GM18520 (cell line): ENCODE results near the gene WSB1.
A peak's percentile ranks its signal among the peaks of the same experiment; 100 is the strongest.
"Not testable (repeated sequence)": the region's sequence is repeated elsewhere in the genome, so short reads cannot be mapped to it uniquely, and the experiment has no call there.

Experiments used
- ATAC-seq: cut with Tn5 transposase; IDR thresholded peaks from one replicate; pipeline ENCODE4 v1.9.1; 2021; ENCODE audit not compliant: unreplicated experiment

WSB1 gene

DNA sequence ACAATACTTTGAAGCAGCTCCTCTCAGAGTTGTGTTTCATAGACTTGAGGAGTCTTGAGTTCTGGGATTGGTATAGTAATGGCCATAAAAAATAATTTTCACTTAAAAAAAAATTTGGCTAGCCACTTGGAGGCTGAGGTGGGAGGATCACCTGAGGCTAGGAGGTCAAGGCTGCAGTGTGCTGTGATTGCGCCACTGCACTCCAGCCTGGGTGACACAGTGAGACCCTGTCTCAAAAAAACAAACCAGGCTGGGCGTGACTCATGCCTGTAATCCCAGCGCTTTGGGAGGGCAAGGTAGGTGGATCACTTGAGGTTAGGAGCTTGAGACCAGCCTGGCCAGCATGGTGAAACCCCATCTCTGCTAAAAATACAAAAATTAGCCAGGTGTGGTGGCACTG lies 14.8 kb upstream of the WSB1 start:
- not testable (repeated sequence) for ATAC-seq

DNA sequence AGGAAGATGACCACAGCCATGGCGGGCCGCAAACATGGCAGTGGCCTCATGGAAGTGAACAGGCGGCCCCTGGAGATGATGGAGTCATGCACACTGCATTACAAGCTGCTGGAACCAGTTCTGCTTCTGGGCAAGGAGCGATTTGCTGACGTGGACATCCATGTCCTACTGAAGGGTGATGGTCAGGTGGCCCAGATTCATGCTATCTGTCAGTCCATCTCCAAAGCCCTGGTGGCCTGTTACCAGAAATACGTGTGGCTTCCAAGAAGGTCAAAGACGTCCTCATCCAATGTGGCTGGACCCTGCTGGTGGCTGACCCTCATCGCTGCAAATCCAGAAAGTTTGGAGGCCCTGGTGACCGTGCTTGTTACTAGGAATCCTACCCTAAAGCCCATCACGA lies 13.4 kb upstream of the WSB1 start:
- no peak for ATAC-seq

DNA sequence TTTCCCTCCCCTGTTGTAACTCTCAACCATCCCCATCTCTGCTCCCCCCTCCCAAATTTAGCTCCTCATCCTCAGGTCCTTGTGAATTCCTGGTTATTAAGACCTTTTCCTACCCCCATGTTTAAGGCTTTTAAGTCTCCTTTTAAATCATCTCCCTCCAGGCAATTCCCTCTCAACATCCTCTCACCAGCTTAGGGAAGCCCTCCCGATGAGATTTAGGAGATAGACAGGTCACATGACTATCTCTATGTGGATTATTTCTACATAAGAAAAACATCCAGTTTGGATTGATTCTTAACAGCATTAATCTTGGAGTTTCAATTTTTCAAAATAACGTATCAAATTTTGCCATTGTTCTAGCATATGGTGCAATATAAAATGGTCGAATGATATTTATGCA lies 12.5 kb upstream of the WSB1 start:
- ATAC-seq, result no peak

DNA sequence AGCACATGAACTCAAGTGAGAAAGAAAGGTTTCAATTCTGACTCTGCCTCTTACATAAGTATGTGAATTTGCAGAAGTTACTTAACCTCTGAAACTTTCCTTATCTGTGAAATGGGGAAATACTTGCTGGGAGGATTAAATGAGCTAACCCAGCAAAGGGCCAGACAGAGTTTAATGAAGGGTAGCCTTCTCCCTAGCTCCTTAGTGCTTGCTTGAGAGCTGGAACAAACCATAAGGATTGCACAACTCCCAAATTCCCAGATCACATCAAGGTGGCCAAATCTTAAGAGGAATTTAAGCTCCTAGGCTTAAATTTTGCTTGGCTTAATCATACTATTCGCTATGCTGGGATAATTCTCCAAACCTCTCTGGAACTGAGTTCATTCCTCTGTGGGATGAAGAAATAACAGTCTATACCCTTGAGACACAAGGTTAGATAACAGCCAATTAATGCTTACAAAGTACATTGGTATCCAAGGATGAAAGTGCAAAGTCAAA lies 11.8 kb upstream of the WSB1 start:
- peak; percentile 78 for ATAC-seq

DNA sequence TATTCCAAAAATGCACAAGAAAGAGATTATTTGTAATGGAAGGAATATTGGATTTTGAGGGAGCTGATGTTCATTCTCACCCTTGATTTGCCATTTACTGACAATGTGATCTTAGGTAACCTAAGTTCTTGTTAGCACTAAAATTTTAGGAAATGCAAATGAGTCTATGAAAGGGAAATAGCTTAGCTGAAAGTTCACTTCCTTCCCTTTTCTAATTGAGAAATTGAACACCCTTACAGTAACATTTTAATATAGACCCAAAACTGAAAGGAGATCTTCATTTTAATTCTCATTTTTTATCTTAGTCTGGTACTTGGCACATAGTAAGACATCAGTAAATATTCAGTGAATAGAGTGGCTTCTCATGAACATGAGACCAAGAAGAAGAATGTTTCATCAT lies 10.9 kb upstream of the WSB1 start:
- no peak for ATAC-seq

DNA sequence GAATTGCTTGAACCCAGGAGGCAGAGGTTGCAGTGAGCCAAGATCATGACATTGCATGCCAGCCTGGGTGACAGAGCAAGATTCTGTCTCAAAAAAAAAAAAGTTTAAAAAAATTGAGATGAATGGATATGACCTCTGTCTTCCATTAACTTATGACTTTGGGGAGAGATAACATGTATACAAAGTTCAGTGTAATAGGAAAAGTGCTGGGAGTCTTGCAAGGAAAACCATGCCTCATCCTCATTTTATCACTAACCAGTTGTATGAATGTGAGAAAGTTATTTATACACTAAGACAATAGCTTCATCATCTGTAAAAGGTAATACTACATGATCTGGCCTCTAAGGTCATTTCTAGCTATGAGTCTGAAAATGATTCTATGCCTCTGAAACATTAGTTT lies 10.2 kb upstream of the WSB1 start:
- ATAC-seq, result no peak

DNA sequence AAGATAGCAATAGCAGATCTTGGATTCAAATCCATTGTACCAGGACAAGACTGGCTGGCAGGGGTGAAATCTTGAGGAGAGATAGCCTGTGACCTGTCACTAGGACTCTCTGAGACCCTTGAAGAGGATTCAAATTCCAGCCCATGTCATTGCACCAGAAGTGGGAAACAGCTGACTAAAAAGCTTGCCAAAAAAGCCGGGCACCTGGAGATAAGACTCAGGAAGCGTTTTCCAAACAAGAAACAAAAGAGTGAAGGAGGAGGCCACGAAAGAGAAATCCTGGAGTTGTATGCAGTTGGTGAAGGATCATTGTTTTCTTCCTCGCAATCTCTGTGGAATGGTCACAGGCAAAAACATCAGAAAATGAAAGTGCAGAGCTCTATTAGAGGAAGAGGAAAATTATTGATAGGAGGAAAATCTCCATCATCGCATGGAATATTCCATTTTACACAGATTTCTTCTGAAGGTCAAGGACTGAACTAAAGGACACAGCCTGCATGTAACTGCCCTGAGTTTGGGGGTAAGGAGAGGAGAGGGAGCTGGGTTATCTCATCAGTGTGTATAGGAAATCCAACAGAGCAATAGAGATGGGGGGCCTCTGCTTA lies 9.0 kb upstream of the WSB1 start:
- no peak for ATAC-seq

DNA sequence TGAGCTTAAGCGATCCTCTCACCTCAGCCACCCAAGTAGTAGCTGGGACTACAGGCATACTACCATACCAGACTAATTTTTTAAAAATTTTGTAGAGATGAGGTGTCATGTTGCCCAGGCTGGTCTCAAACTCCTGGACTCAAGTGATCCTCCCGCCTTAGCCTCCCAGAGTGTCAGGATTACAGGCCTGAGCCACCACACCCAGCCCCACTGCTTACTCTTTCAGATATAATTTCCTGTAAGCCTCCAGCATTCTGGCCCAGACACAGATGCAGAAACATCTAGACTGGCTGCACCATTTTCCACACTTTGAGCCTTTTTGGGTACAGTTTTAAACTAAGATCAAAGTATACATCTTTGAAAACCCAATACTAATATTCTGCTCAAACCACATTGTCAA lies 8.4 kb upstream of the WSB1 start:
- no peak for ATAC-seq

DNA sequence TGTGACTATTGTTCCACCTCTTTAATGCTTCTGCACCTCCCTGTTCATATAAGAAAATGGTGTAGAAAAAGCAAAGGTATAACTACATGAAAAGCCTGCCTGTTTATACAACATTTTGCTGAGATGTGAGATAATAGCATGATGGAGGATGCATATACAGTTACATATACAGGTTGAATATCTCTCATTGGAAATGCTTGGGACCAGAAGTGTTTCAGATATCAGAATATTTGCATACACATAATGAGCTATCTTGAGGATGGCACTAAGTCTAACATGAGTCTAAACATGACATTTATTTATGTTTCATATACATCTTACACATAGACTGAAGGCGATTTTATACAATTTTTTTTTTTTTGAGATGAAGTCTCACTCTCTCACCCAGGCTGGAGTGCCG lies 5.7 kb upstream of the WSB1 start:
- no peak for ATAC-seq

DNA sequence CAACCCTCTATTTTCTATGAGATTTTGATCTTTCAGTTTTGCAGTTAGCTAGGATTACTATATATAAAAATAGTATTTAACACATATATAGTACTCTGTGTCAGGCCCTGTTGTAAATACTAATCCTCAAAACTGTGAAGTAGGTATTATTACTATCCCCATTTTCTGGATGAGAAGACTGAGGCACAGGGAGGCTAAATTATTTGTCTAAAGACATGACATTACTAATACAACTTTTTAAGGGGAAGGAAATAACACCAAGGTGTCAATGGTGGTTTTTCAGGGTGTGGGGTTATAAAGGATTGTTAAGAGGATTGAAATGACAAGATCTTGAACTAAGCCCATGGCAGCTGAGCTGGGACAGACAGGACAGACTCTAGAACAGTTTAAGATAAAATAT lies 4.1 kb upstream of the WSB1 start:
- no peak for ATAC-seq

DNA sequence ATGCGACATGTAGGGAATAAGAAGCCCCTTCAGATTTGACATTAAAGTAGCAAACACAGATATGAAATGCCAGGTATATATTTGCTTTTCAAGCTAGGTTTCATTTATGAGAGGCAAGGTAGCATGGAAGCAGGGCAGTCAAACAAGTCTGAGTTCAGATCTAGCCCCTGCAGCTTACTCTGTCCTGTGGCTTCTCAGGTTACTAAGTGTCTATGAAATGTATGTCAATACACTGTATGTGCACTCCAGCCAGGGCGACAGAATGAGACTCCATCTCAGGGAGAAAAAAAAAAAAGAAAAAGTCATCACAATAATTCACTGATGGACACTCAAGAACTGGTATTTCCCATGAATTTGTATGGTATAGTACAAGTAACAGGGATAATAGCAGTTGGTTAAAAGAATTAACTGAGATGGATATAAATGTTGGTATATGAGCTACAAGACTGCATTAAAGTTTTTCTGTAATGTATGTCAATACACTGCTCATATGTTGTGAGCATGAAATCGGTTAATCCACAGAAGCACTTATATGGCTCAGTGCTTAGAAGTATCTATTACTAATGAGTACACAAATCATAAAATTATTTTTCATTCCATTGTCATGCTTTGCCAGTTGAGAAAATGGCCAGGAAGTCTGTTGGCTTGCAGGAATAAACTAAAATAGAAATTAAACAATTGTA lies 2.9 kb upstream of the WSB1 start:
- ATAC-seq, result no peak

DNA sequence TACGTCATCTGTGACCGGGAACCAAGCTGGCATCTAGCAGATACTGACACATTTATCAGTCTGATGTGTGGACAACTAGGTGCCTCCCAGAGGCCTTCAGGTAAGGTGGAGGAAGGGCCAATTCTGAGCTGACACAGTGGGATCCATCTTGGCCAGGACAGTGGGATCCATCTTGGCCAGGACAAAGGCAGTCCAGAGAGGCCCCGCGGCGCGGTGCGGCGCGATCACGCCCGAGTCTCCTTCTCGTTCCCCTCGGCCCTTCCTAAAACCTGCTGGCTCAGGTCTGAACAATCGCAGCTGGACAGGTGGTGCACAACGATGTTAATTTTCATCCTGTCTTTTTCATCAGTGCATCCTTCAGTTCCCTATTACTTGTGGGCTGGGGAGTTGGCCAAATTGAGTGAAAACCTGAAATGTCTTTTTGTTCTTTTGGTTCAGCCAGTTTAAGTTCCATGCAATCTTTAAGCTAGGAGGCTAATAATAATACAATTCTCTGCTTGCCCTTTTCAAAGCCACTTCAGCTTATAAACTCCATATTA lies 486 bp upstream of the WSB1 start:
- no peak for ATAC-seq

DNA sequence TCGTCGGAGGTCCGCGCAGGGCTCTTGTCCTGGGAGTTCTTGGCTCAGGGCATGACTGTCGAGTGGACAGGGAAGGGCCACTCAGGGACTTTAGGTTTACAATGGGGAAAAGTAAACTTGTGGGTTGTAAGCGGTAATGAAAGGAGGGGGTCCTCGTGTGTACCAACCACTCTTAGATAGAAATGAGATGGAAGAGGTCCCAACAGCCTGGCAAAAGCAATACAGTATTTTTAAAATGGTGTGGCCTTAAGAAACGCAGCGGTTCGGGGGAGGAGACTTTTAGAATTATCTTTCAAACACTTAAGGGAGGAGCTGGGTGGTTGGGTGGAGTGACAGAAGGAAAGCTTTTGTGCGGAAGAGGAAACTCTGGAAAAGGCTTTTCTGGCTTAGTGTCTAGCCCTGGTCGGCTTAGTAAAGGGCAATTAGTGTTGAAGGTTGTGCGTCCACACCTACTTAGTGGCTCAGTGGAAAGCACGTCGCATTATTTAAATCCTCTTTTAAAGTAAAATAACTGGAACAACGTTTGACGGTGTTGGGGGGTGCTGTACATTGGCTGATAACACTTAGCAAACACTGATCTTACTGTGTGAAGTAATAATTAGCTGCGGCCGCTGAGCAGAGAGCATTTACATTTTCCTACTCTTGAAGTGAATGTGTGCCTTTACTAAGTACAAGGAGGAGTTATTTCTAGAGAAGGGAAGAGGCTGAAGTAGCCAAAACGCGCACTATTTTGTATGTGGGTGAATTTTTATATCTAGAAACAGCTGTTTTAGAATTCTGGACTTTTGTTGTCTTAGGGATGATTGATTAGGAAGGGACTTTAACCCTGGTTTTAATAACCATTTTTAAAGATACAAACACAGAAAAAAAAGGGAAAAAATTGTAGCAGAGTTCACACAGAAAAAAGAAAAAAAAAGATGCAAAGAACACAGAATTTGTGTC lies 1.0 kb downstream of the WSB1 start:
- ATAC-seq, result peak; percentile 40

DNA sequence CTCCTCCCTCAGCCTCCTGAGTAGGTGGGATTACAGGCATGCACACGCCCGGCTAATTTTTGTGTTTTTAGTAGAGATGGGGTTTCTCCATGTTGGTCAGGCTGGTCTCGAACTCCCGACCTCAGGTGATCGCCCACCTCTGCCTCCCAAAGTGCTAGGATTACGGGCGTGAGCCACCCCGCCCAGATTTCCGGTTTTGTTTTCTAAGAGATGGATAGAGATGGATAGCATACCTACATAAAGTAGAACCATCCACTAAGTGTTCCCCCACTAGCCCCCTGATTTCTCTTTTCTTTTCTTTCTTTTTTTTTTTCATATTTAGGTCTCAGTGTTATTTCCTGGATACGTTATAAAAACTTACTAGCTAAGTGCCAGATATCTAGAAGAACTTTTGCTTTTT lies 2.0 kb downstream of the WSB1 start:
- no peak for ATAC-seq

DNA sequence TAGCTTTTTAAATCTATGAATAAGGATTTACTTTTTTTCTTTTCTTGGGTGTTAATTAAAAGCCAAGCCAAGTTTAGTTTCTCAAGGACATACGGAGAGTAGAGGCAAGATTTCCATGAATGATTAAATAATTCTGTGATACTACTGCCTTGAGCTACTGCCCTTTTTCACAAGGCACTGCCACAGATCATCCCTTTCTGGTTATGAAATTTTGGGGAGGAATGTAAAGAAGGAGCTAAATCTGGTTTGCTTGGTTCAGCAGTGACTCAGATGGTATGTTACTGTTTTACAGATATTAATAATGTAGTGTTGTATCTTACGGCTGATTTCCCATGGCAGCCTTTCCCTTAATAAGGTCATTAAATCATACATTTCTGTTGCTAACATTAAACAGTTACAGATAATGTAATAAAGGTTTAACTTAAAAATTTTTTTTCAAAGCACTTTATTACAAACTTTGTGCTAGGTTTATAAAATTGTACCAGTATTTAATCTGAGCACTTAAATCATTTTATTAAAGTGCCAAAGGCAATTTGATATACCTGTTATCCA lies 2.6 kb downstream of the WSB1 start:
- ATAC-seq, result no peak

DNA sequence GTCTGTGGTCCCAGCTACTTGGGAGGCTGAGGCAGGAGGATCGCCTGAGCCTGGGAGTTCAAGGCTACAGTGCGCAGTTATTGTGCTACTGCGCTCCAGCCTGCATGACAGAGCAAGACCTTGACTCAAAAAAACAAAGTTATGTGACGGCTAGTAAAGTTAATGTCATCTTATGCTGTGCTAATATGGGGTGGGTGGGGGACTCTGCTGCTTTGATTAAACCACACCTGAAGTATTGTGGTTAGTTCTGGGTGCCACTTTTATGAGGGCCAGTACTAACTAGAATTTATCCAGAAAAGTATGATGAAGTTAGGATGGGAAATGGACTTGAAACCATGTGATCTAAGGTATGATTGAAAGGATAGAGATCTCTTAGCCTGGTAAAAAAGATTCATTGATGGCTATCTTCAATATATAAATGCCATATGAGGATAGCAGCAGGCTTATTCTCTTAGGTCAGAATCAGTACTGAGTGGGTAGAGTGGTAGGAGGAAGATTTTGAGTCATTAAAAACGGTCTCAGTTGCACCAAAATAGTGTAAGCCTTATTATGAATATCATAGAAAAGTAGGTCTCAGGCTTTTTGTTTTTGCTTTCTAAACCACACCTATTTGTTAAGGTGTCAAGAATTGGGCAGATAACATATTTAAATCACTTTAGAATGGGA lies 5.6 kb downstream of the WSB1 start:
- no peak for ATAC-seq

DNA sequence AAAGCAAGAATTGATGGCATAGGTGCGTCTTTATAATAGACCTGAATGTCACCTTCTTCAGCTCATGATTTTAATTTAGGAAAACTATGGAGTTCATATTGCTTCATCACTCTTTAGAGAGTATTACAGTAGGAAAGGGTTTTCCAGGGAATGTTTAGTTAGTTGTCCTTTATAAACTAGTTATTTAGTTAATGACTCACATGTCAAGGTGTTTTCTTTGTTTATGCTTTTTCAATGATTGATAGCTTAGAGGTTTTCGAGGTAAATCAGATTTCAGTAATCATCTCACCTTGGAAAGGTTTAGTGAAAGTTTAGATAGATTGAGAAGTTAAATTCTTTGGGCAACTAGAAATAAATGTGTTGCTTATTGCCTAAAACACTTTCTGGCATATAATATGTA lies 9.8 kb downstream of the WSB1 start:
- ATAC-seq, result no peak

DNA sequence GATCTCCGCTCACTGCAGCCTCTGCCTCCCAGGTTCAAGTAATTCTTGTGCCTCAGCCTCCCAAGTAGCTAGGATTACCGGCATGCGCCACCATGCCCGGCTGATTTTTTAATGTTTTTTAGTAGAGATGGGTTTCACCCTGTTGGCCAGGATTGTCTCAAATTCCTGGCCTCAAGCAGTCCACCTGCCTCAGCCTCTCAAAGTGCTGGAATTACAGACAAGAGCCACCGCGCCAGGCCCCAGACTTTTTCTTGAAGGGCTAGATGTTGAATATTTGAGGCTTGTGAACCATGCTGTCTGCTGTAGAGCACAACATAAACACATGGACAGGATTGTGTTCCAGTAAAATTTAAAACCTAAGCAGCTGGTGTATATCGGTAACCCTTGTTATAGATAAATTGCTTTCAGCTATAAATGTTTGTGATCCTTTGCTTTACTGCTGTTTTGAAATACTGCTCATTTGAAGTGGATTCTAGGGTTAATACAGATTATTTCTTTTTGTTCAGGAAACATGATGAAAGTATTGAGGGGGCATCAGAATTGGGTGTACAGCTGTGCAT lies 12.4 kb downstream of the WSB1 start:
- ATAC-seq, result no peak

DNA sequence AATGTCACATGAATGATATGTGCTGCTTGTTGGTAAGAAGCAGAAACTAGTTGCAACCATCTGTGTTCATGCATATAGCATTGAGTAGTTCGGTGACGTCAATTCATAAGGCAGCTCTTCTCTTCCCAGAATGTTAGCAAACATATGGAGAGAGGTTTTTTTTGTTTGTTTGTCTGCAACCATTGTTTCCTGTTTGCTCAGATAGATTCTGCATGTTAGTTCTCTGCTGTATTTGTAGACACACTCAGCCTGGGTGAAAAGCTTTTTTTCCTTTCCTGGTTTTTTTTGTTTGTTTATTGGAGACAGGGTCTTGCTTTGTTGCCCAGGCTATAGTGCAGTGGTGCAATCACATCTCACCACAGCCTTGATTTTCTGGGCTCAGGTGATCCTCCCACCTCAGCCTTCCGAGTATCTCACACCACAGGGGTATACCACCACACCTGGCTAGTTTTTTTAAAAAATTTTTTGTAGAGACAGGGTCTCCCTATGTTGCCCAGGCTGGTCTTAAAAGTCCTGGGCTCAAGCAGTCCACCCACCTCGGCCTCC lies 16.7 kb downstream of the WSB1 start:
- ATAC-seq, result no peak

DNA sequence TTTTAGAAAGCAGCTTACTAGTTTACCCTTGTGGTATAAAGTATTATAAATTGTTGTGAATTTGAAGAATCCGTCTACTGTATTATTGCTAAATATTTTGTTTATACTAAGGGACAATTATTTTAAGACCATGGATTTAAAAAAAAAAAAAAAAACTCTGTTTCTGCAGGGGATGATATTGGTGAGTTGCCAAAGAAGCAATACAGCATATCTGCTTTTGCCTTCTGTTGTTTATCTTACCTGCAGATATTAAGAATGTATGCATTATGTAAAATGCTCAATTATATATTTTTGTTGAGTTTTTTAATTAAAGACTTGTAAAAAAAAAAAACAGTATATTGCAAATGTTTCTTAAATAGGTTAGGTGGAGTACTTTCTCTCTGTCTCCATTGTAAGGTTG lies 19.4 kb downstream of the WSB1 start:
- ATAC-seq, result no peak
